GM23248 (cell line): ENCODE measurements around the gene PEPD. TPM values are rescaled to one million over a fixed set of nuclear protein-coding genes. Genes with fewer than 3 reads are reported as not detected.

Source experiments
- DNase-seq: peaks from one replicate; pipeline ENCODE4 v3.0.0-alpha.2; 2015
- H2AFZ ChIP-seq: fragments of 200-600 bp; sonication (generic); 2 replicates; pipeline ENCODE4 v1.6.1; 2016; ENCODE audit warnings: antibody characterized with exemption
- H3F3A ChIP-seq: fragments of 200-600 bp; sonication (generic); 2 replicates; pipeline ENCODE4 v1.6.1; 2016; ENCODE audit warnings: mild to moderate bottlenecking, antibody characterized with exemption, mixed run types; ENCODE audit not compliant: insufficient read depth
- H3K27ac ChIP-seq: fragments of 200-600 bp; sonication (generic); 2 replicates; pipeline ENCODE4 v1.5.1; 2016; ENCODE audit warnings: mild to moderate bottlenecking
- H3K27me3 ChIP-seq: fragments of 200-600 bp; sonication (generic); replicated peaks from 2 replicates; pipeline ENCODE4 v1.6.1; 2016; ENCODE audit warnings: mild to moderate bottlenecking; ENCODE audit not compliant: insufficient read depth
- H3K36me3 ChIP-seq: fragments of 200-600 bp; sonication (generic); 2 replicates; pipeline ENCODE4 v1.6.1; 2016; ENCODE audit warnings: low read depth, mild to moderate bottlenecking
- H3K4me1 ChIP-seq: fragments of 200-600 bp; sonication (generic); 2 replicates; pipeline ENCODE4 v1.6.1; 2016; ENCODE audit warnings: mild to moderate bottlenecking; ENCODE audit not compliant: insufficient read depth
- H3K4me2 ChIP-seq: fragments of 200-600 bp; sonication (generic); one replicate; pipeline ENCODE4 v1.6.1; 2016; ENCODE audit warnings: mild to moderate bottlenecking; ENCODE audit not compliant: unreplicated experiment
- H3K4me3 ChIP-seq: fragments of 200-600 bp; sonication (generic); 2 replicates; pipeline ENCODE4 v1.5.1; 2016; ENCODE audit warnings: mild to moderate bottlenecking
- H3K79me2 ChIP-seq: fragments of 200-600 bp; sonication (generic); 2 replicates; pipeline ENCODE4 v1.6.1; 2016; ENCODE audit warnings: mild to moderate bottlenecking; ENCODE audit not compliant: insufficient read depth
- H3K9ac ChIP-seq: fragments of 200-600 bp; sonication (generic); 2 replicates; pipeline ENCODE4 v1.6.1; 2016; ENCODE audit warnings: mild to moderate bottlenecking
- H3K9me2 ChIP-seq: fragments of 200-600 bp; sonication (generic); 2 replicates; pipeline ENCODE4 v1.6.1; 2016; ENCODE audit warnings: mixed run types, mild to moderate bottlenecking, moderate library complexity; ENCODE audit not compliant: insufficient read depth
- H3K9me3 ChIP-seq: fragments of 200-600 bp; sonication (generic); one replicate; pipeline ENCODE4 v1.6.1; 2017; ENCODE audit warnings: low read depth
- H4K20me1 ChIP-seq: fragments of 200-600 bp; sonication (generic); 2 replicates; pipeline ENCODE4 v1.6.0; 2016; ENCODE audit not compliant: insufficient read depth
- EZH2 ChIP-seq: fragments of 200-600 bp; sonication (generic); IDR thresholded peaks from 2 replicates; pipeline ENCODE4 v1.6.1; 2018; ENCODE audit warnings: antibody characterized with exemption, mild to moderate bottlenecking; ENCODE audit not compliant: insufficient read depth, poor library complexity, severe bottlenecking
- EZH2phosphoT487 ChIP-seq: fragments of 200-600 bp; sonication (generic); IDR thresholded peaks from 2 replicates; pipeline ENCODE4 v1.6.1; 2018; ENCODE audit warnings: antibody characterized with exemption, moderate library complexity, mild to moderate bottlenecking, low read depth; ENCODE audit not compliant: insufficient read depth
- WGBS, 2 experiments: methylation state at CpG; one replicate each; pipeline ENCODE4 v1.1.6; 2015 to 2017; ENCODE audit warnings: low lambda C conversion rate in 2 of 2, low coverage in 1 of 2; ENCODE audit errors: missing lambda C conversion rate in 2 of 2; 5-methylcytosine and 5-hydroxymethylcytosine counted together
- in situ Hi-C: fragments of 300-500 bp; cut with MboI; formaldehyde crosslinking; loops from 2 replicates; pipeline ENCODE4 v1.15.0; 2020
- polyA plus RNA-seq: library from polyadenylated mRNA; unstranded; fragments of >200 nt; fragmentation: Nextera tagmentation; extraction: Ambion mirVana; gene quantifications from 2 replicates; pipeline ENCODE4 v1.2.1, GENCODE V29; 2016
- total RNA-seq: library from RNA; depleted of rRNA; stranded (reverse); fragments of >200 nt; shearing (Covaris generic); gene quantifications from 2 replicates; pipeline ENCODE4 v1.2.3, GENCODE V29; 2014

The PEPD gene
- total and polyA plus RNA-seq, 2 experiments from 2014 or later = 54.8 to 86.5 TPM

- Histone ChIP-seq H4K20me1 (no peaks in the 10 kb centered on the region), H3F3A (peaks cover 17% of the 10 kb centered on the region), H3K27me3 (peaks cover 39% of the 10 kb centered on the region), H3K9me2 (no peaks in the 10 kb centered on the region), H3K27ac (no peak overlapping the region), H3K4me3 (no peak overlapping the region), H3K36me3 (no peaks in the 10 kb centered on the region), H3K9me3 (no peaks in the 10 kb centered on the region), H3K4me1 (peaks cover 11% of the 10 kb centered on the region), H2AFZ (no peak overlapping the region), H3K9ac (no peak overlapping the region), H3K4me2 (no peak overlapping the region), H3K79me2 (no peaks in the 10 kb centered on the region)
- no peak for TF ChIP-seq EZH2phosphoT487
- no peak for TF ChIP-seq EZH2
- no peak for DNase-seq
- 75 to 82% methylated on average over 5 of the region's 5 CpGs for WGBS, 2 experiments
- in situ Hi-C loops = no loop called here
These were observed 154.7 kb downstream of the PEPD start for GRCh38 chr19:33366897-33367296.

- in situ Hi-C loops = no loop called here
- H3F3A ChIP-seq = peaks cover 17% of the 10 kb centered on the region
- TF ChIP-seq EZH2 = no peak
- TF ChIP-seq EZH2phosphoT487 = no peak
These were observed 155.5 kb downstream of the PEPD start for GRCh38 chr19:33366127-33366526.

GRCh38 chr19:33365691-33366090, 155.9 kb downstream of the PEPD start:
- TF ChIP-seq EZH2 (no peak), EZH2phosphoT487 (no peak)
- no peaks in the 10 kb centered on the region for H3K9me2 ChIP-seq
- no peak for DNase-seq

More at GRCh38 chr19:33366127-33366526, 155.5 kb downstream of the PEPD start:
- H2AFZ ChIP-seq = no peak overlapping the region
- no peak overlapping the region for H3K27ac ChIP-seq
- 73 to 77% methylated on average over 6 of the region's 6 CpGs for WGBS, 2 experiments
- no peaks in the 10 kb centered on the region for H4K20me1 ChIP-seq
- no peak overlapping the region for H3K4me2 ChIP-seq
- no peaks in the 10 kb centered on the region for H3K36me3 ChIP-seq
- peaks cover 11% of the 10 kb centered on the region for H3K4me1 ChIP-seq
- no peak overlapping the region for H3K9ac ChIP-seq
- no peaks in the 10 kb centered on the region for H3K9me2 ChIP-seq
- peaks cover 46% of the 10 kb centered on the region for H3K27me3 ChIP-seq
- no peak for DNase-seq
- H3K9me3 ChIP-seq = no peaks in the 10 kb centered on the region
- no peaks in the 10 kb centered on the region for H3K79me2 ChIP-seq
- H3K4me3 ChIP-seq = no peak overlapping the region

GRCh38 chr19:33363476-33363875, 158.1 kb downstream of the PEPD start:
- Histone ChIP-seq H3K4me2 (no peak overlapping the region), H2AFZ (no peak overlapping the region), H3K27me3 (peaks cover 66% of the 10 kb centered on the region), H3K9me3 (no peaks in the 10 kb centered on the region), H3K27ac (no peak overlapping the region), H3K9ac (no peak overlapping the region), H3K9me2 (no peaks in the 10 kb centered on the region), H3F3A (peaks cover 9% of the 10 kb centered on the region), H3K36me3 (no peaks in the 10 kb centered on the region), H3K4me1 (peaks cover 8% of the 10 kb centered on the region), H4K20me1 (no peaks in the 10 kb centered on the region), H3K79me2 (no peaks in the 10 kb centered on the region), H3K4me3 (no peak overlapping the region)
- in situ Hi-C loops = no loop called here
- TF ChIP-seq EZH2phosphoT487 = no peak
- no peak for TF ChIP-seq EZH2
- DNase-seq = no peak
- WGBS, 2 experiments = 85 to 87% methylated on average over 5 of the region's 5 CpGs

More at GRCh38 chr19:33365691-33366090, 155.9 kb downstream of the PEPD start:
- H3K4me2 ChIP-seq = no peak overlapping the region
- no peak overlapping the region for H3K4me3 ChIP-seq
- H3K4me1 ChIP-seq = peaks cover 11% of the 10 kb centered on the region
- H3K27me3 ChIP-seq = peaks cover 46% of the 10 kb centered on the region
- H3K9ac ChIP-seq = no peak overlapping the region
- 69 to 73% methylated on average over 7 of the region's 7 CpGs for WGBS, 2 experiments
- no peaks in the 10 kb centered on the region for H3K79me2 ChIP-seq
- in situ Hi-C loops = no loop called here
- no peak overlapping the region for H2AFZ ChIP-seq
- H4K20me1 ChIP-seq = no peaks in the 10 kb centered on the region
- no peaks in the 10 kb centered on the region for H3K36me3 ChIP-seq
- H3F3A ChIP-seq = peaks cover 17% of the 10 kb centered on the region
- H3K9me3 ChIP-seq = no peaks in the 10 kb centered on the region
- H3K27ac ChIP-seq = no peak overlapping the region

GRCh38 chr19:33362508-33363228, 158.9 kb downstream of the PEPD start:
- Histone ChIP-seq H3K36me3 (no peaks in the 10 kb centered on the region), H3K9me3 (no peaks in the 10 kb centered on the region), H3K4me3 (no peak overlapping the region), H3K4me1 (peaks cover under 1% of the 10 kb centered on the region; the same call in 1 of the 2 replicates), H4K20me1 (no peaks in the 10 kb centered on the region), H3K79me2 (no peaks in the 10 kb centered on the region), H3K27me3 (peaks cover 69% of the 10 kb centered on the region), H3K9ac (no peak overlapping the region), H3K9me2 (no peaks in the 10 kb centered on the region), H3K27ac (no peak overlapping the region), H2AFZ (no peak overlapping the region), H3F3A (peaks cover 1% of the 10 kb centered on the region), H3K4me2 (no peak overlapping the region)
- TF ChIP-seq EZH2phosphoT487 = no peak
- no peak for TF ChIP-seq EZH2
- in situ Hi-C loops = no loop called here
- WGBS, 2 experiments = 63 to 77% methylated on average over 6 of the region's 6 CpGs
- DNase-seq = no peak
